ENCODE results near the gene C8G.

Gene C8G

DNA sequence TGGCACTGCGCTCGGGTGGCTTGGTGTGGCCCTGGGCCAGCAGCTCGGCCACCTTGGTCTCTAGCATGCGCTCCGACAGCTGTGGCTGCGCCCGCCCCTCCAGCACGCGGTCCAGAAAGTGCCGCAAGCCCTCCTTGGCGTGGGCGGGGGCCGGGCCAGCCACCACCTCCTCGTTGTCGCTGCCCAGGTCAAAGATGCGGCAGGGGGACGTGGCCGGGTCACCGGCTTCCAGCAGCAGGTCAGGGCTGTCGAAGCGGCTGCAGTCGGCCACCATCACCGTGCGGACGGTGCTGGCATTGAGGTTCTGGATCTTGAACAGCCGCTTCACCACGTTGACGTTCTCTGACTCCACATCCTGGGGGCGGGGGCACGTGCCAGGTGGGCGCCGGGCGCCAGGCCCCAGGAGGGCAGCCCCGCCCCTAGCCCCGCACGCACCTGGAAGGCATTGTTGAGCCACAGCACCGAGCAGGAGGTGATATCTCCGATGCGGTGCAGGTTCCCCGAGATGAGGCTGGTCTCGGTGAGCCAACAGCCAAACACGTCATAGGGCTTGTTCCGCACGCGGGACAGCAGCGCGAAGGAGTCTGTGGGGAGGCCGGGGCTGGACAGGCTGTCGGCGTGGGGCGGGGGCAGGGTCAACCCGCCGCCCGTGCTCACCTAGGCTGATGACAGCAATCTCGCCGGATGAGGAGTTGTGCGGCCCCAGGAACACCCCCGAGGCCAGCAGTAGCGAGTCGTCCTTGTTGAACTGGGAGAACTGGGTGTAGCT, 2.7 kb upstream of the C8G start:
- no peak for DNase-seq

- no peak for DNase-seq
Observed at GRCh38 chr9:136942881-136943230, 2.2 kb upstream of the C8G start.

GRCh38 chr9:136943291-136944211, 1.5 kb upstream of the C8G start:
- no peak for DNase-seq

DNA sequence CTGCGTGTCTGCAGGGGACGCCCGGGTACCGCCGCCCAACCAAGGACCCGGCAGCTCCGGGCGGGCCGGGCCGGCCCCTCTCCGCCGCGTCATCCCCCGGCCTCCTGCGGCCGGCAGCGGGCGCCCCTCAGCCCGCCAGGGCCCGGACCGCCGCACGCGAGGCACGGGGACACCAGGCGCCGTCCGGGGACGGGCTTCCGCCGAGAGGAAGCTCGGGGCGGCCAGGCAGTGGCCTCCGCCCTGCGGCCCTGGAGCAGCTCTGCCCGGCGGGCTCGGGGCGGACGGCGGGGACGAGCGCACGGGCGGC, 878 bp upstream of the C8G start:
- peak; percentile 20 for DNase-seq

DNA sequence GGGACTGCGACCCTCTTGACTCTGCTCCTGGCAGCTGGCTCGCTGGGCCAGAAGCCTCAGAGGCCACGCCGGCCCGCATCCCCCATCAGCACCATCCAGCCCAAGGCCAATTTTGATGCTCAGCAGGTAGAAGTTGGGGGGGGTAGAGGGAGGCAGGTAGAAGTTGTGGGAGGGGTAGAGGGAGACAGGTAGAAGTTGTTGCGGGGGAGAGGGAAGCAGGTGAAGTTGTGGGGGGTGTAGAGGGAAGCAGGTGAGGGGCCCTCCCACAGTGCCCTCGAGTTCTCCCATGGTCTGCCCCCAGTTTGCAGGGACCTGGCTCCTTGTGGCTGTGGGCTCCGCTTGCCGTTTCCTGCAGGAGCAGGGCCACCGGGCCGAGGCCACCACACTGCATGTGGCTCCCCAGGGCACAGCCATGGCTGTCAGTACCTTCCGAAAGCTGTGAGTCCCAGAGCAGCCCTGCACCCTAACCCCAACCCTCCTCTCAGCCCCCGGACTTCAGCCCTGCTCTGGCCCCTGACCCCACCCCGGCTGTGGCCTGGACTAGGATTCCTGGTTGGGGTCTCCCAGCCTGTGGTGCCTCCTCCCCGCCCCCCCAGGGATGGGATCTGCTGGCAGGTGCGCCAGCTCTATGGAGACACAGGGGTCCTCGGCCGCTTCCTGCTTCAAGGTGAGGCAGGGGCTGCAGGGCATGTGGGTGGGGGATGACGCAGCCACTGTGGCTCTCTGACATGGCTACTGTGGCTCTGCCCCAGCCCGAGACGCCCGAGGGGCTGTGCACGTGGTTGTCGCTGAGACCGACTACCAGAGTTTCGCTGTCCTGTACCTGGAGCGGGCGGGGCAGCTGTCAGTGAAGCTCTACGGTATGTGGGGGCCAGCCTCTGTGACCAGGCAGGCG, 537 bp downstream of the C8G start:
- no peak for DNase-seq

GRCh38 chr9:136946228-136947027, 1.4 kb downstream of the C8G start:
- DNase-seq: no peak

DNA sequence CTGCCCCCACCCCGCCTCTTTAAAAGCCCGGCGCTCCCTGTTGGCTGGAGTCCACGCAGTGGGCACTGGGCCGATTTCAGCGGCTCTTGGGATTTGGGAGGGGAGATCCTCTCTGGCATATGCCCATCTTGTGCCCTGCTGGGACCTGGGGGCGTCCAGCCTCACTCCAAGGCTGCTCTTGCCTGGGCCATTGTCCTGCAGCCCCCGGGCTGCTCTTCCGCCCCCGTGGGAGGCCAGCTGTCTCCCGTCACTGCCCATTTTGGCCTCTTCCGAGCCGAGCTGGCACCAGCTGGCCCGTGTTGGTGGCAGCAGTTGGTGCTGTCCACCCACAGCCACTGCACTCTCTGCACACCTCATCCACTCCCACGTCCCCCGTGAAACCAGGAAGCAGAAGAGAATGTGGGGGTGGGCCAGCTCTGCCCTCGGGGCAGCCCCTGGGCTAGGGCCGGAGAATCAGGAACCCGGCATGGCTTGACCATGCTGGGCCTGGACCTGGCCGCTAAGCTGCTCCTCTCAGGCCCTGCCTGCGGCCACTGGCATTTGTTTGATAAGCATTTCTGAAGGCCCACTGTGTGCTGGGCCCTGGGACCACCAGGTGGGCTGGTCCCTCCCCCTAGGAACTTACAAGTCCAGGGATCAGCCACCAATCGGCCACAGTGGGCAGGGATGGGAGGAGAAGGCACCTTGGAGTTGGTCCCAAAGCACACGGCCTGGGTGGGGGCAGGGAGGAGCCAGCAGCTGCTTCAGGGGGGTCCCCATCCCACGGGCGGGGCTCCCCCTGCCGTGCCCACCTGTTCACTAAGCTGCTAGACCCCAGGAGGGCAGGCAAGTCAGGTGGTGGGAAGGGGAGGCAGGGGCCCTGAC, 2.2 kb downstream of the C8G start:
- DNase-seq: no peak

- peak; percentile 13 for DNase-seq
Observed at GRCh38 chr9:136947955-136948510, 3.0 kb downstream of the C8G start.

GRCh38 chr9:136949239-136949816, 4.3 kb downstream of the C8G start:
- no peak for DNase-seq

- peak; percentile 91 for DNase-seq
Observed at GRCh38 chr9:136949817-136950655, 5.0 kb downstream of the C8G start.

DNA sequence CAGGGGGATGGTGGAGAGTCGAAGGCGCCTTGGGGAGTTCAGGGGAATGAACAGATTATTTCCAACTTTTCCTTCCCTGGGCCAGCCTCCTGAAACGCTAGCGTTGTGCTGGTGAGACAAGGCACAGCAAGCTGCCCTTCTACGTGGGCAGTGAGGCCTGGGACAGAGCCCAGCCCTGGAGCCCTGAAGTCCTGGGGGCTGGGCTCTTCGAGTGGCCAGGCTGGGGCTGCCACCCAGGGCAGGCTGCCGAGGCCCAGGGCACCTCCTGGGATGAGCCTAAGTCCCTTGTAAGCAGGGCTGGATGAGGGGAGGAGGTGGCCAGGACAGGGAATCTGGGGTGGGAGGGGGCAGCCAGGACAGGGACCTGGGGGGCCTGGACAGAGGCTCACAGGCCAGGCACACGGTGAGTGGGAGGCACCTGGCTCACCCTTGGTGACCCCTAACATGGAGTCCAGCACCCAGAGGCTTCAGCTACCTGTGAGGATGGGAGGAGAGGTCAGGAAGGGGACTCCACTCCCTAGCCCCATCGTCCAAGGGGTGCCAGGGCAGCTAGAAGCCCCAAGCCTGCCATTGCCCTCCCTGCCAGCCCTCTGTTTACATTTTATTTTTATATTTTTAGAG, 5.7 kb downstream of the C8G start:
- DNase-seq: no peak

DNA sequence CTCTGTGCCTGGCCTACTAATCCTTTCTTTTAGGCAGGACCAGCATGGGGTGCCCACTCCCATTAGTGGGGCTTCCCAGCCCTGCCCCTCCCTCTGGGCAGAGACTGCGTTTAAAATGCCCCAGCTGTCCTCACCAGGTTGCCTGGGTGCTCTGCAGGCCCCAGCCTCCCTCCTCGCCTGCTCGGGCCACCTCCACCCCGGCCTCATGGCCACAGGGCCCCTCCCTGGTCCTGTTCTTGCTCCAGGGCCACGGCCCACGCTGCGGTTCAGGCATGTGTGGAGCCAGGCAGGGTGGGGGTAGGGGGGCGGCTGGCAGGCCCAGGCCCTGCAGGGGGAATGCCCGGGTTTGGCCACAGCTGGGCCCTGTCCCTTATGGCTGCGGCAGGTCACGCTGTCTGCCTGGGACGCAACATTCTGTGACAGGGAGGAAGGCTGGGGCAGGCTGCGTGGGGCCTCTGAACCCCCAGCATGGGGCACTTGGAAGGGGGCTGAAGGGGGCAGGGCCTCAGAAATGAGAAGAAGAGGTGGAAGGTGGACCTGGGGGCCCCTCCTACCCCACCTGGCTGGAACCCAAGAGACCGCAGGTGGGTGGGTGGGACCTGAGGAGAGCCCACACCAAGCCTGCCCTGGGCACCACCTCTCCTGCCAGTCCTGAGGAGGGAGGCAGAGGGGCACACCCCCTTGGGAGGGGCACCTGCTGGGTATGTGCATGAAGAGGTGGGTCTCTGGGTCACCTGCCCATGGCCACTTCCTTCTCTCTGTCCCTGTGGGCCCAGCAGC, 6.7 kb downstream of the C8G start, which contains the start of gene LCN12:
Gene LCN12 (plus strand): TSS at position 733 of the 780 bp plus-strand sequence. CDS start 55 bp downstream, outside the sequence.
- DNase-seq: no peak

- no peak for DNase-seq
Observed at GRCh38 chr9:136952321-136952850, 7.3 kb downstream of the C8G start.

DNA sequence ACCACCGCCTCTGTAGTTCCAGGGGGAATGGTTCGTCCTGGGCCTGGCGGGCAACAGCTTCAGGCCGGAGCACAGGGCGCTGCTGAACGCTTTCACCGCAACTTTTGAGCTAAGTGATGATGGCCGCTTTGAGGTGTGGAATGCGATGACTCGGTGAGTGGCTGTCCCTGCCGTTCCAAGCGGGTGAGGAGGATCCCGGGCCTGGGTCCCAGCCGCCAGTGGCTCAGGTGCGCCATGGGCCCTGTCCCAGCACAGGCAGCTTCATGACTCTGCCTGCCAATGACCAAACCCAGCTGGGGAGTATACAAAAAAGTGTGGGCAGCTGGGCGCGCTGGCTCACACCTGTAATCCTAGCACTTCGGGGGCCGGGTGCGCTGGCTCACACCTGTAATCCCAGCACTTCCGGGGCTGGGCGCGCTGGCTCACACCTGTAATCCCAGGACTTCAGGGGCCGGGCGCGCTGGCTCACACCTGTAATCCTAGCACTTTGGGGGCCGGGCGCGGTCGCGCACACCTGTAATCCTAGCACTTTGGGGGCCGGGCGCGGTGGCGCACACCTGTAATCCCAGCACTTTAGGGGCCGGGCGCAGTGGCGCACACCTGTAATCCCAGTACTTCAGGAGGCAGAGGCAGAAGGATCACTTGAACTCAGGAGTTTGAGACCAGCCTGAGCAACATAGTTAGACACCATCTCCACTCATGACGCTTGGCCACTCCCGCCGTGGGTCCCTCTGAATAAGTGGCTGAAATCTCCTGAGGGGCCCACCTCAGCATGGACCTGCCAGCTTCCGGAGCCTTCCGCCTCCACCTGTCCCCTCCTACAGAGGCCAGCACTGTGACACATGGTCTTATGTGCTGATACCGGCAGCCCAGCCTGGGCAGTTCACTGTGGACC, 8.1 kb downstream of the C8G start:
- no peak for DNase-seq

- DNase-seq: no peak
Observed at GRCh38 chr9:136953771-136954269, 8.8 kb downstream of the C8G start.

- no peak for DNase-seq
Observed at GRCh38 chr9:136954270-136955083, 9.4 kb downstream of the C8G start.
